A673 (cell line): Measurements from ENCODE around the gene VEGFB.

Experiments used
- EZH2 ChIP-seq: fragments of 200-600 bp; sonication (generic); IDR thresholded peaks from 2 replicates; pipeline ENCODE4 v1.6.1; 2017; ENCODE audit warnings: borderline replicate concordance, low read depth, mild to moderate bottlenecking, mixed read lengths, antibody characterized with exemption, low read length; ENCODE audit not compliant: poor library complexity, severe bottlenecking
- TF ChIP-seq, protein P1 (sequence below): fragments of 300-800, 200-600 bp; sonication (generic); conservative IDR thresholded peaks from 2 replicates; pipeline ENCODE4 v1.5.1; 2017; ENCODE audit warnings: low read depth, mild to moderate bottlenecking, antibody characterized with exemption, low read length, moderate library complexity, mixed read lengths

DNA sequence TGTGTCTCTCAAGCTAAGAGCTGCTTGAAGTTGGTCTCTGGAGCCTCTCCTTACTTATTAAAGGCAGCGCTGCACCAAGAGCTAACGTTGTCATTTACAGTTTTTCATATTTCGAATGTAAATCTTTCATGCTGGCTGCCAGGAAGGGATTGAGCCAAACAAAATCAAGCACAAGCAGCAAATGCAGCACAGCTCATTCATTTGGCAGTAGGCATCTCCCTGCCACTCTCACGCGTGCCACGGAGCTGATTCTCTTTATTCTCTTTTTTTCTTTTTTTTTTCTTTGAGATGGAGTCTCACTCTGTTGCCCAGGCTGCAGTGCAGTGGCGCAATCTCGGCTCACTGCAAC, 1.4 kb upstream of the VEGFB start:
- TF ChIP-seq, protein P1, sequence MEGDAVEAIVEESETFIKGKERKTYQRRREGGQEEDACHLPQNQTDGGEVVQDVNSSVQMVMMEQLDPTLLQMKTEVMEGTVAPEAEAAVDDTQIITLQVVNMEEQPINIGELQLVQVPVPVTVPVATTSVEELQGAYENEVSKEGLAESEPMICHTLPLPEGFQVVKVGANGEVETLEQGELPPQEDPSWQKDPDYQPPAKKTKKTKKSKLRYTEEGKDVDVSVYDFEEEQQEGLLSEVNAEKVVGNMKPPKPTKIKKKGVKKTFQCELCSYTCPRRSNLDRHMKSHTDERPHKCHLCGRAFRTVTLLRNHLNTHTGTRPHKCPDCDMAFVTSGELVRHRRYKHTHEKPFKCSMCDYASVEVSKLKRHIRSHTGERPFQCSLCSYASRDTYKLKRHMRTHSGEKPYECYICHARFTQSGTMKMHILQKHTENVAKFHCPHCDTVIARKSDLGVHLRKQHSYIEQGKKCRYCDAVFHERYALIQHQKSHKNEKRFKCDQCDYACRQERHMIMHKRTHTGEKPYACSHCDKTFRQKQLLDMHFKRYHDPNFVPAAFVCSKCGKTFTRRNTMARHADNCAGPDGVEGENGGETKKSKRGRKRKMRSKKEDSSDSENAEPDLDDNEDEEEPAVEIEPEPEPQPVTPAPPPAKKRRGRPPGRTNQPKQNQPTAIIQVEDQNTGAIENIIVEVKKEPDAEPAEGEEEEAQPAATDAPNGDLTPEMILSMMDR: no peak
- TF ChIP-seq EZH2: no peak
